ENCODE results near the gene MTOR. TPM values are rescaled to one million over a fixed set of nuclear protein-coding genes. Genes with fewer than 3 reads are reported as not detected.
A peak's percentile ranks its signal among the peaks of the same experiment; 100 is the strongest.

MTOR gene
- total RNA-seq, 1 experiment from 2014 or later = 36.4 TPM

DNA sequence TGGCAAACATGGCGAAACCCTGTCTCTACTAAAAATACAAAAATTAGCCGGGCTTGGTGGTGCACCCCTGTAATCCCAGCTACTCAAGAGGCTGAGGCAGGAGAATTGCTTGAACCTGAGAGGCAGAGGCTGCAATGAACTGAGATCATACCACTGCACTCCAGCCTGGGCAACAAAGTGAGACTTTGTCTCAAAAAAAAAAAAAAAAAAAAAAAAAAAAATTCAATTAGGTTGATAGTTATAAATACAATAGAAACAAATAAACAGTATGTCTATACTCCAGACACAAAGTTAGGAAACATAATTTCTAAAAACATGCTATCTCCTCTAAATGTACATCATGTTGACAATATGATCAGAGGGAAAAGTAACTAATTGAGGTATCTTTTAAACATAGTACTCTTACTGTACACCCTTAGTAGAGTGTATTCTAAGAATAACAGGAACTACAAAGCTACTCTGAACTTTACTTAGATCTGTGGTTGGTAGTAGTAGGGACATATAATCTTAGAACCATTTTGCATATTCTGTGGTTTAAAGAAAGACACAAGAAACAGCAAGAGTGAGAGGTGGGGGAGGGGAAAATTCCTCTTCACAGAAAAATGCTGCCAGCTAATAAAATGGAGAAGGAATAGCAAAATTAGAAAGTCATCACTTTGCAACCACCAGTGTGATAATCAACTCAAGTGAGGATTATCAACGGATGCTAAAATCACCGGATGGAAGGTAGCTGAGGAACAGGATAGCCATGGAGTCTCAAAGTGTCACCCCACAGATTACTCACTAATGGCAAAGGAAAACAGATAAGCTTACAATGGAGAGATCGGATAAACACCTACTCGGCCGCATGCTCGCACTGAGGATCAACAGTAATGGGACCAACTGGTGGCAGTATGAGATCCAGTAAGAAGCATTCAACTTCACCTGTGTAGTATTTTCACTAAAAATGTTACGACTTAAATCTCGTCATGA is 35.0 kb downstream of the MTOR start:
- DNase-seq = peak; percentile 72
- Histone ChIP-seq H3K4me1 (ENCODE audit: low read length) (peaks cover 37% of the 10 kb centered on the region), H3K4me2 (ENCODE audit: low read depth, low read length, poor library complexity, severe bottlenecking) (peak overlapping the region; percentile 63), H3K4me3 (ENCODE audit: low read length) (peak overlapping the region; percentile 48; the same call in 1 of the 2 replicates), H3K9me3 (ENCODE audit: low read length) (no peaks in the 10 kb centered on the region), H3K79me2 (ENCODE audit: low read length) (peaks cover 39% of the 10 kb centered on the region), H3K27ac (ENCODE audit: low read length) (peak overlapping the region; percentile 33; the same call in 1 of the 2 replicates), H3K9ac (ENCODE audit: low read length) (no peak overlapping the region), H3K36me3 (ENCODE audit: insufficient read depth, low read length) (peaks cover 55% of the 10 kb centered on the region), H3K27me3 (ENCODE audit: low read length) (no peaks in the 10 kb centered on the region), H4K20me1 (ENCODE audit: insufficient read depth, low read depth, low read length) (peaks cover 22% of the 10 kb centered on the region), H3K9me2 (replicated peaks; ENCODE audit: insufficient read depth, low read length) (no peaks in the 10 kb centered on the region), H2AFZ (ENCODE audit: low read length) (no peak overlapping the region)

DNA sequence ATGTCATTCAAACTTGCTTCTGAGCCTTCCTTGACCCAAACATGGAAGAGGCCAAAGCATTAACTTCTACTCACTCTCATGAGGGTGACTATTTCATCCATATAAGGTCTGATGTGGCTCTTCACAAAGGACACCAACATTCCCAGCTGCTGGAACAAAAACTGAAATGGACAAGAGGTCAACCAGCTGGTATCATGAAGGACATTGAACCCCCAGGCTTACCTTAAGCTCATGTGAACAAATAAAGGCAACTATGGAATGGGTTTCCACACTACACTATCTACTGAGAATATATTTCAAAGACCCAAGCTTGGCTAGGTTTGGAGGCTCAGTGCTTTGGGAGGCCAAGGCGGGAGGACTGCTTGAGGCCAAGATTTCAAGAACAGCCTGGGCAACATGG is 46.3 kb downstream of the MTOR start:
- no peaks in the 10 kb centered on the region for H3K9me3 ChIP-seq (ENCODE audit: low read length)
- no peak overlapping the region for H3K27ac ChIP-seq (ENCODE audit: low read length)
- H4K20me1 ChIP-seq (ENCODE audit: insufficient read depth, low read depth, low read length) = no peaks in the 10 kb centered on the region
- H3K9ac ChIP-seq (ENCODE audit: low read length) = no peak overlapping the region
- no peak overlapping the region for H2AFZ ChIP-seq (ENCODE audit: low read length)
- peaks cover 9% of the 10 kb centered on the region; the same call in 1 of the 2 replicates for H3K79me2 ChIP-seq (ENCODE audit: low read length)
- no peaks in the 10 kb centered on the region for H3K4me1 ChIP-seq (ENCODE audit: low read length)
- no peaks in the 10 kb centered on the region for H3K27me3 ChIP-seq (ENCODE audit: low read length)
- no peak for DNase-seq
- no peak overlapping the region for H3K4me3 ChIP-seq (ENCODE audit: low read length)
- peaks cover 45% of the 10 kb centered on the region for H3K36me3 ChIP-seq (ENCODE audit: insufficient read depth, low read length)
- H3K9me2 ChIP-seq (replicated peaks; ENCODE audit: insufficient read depth, low read length) = no peaks in the 10 kb centered on the region
- H3K4me2 ChIP-seq (ENCODE audit: low read depth, low read length, poor library complexity, severe bottlenecking) = no peak overlapping the region

DNA sequence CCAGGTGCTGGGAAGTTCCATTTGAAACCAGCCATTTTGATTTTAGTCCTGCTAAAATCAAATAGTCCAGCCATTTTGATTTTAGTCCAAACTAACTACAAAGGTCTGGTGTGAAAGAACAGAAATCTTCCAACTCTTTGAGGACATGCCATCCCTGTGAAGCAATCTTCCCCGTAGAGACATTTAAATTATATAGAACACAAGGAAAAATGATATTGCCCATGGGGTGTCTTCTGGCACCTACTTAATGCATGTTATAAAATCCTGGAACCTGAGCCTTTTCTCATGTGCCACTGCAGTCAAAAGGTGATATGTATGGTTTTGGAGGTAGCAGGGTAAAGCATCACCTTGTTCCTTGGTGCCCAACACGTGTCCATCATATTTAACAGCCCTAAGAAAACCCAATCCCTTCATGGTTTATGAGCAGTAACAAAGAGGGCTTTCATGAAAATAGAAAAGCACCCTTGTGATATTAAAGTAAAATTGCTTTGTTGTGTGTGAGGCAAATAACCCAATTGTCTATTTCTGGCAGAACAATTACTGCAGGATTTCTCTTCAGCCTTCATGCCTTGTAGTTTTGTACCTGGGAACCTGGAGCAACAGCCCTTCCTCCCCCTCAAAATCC is 46.9 kb downstream of the MTOR start:
- H3K27me3 ChIP-seq (ENCODE audit: low read length) = no peaks in the 10 kb centered on the region
- H3K79me2 ChIP-seq (ENCODE audit: low read length) = peaks cover 7% of the 10 kb centered on the region; the same call in 1 of the 2 replicates
- H3K4me3 ChIP-seq (ENCODE audit: low read length) = no peak overlapping the region
- DNase-seq = no peak
- H3K36me3 ChIP-seq (ENCODE audit: insufficient read depth, low read length) = peaks cover 49% of the 10 kb centered on the region
- no peaks in the 10 kb centered on the region for H3K9me2 ChIP-seq (replicated peaks; ENCODE audit: insufficient read depth, low read length)
- H4K20me1 ChIP-seq (ENCODE audit: insufficient read depth, low read depth, low read length) = no peaks in the 10 kb centered on the region
- no peak overlapping the region for H3K9ac ChIP-seq (ENCODE audit: low read length)
- H3K4me1 ChIP-seq (ENCODE audit: low read length) = no peaks in the 10 kb centered on the region
- no peak overlapping the region for H3K27ac ChIP-seq (ENCODE audit: low read length)
- no peaks in the 10 kb centered on the region for H3K9me3 ChIP-seq (ENCODE audit: low read length)
- no peak overlapping the region for H3K4me2 ChIP-seq (ENCODE audit: low read depth, low read length, poor library complexity, severe bottlenecking)
- no peak overlapping the region for H2AFZ ChIP-seq (ENCODE audit: low read length)

DNA sequence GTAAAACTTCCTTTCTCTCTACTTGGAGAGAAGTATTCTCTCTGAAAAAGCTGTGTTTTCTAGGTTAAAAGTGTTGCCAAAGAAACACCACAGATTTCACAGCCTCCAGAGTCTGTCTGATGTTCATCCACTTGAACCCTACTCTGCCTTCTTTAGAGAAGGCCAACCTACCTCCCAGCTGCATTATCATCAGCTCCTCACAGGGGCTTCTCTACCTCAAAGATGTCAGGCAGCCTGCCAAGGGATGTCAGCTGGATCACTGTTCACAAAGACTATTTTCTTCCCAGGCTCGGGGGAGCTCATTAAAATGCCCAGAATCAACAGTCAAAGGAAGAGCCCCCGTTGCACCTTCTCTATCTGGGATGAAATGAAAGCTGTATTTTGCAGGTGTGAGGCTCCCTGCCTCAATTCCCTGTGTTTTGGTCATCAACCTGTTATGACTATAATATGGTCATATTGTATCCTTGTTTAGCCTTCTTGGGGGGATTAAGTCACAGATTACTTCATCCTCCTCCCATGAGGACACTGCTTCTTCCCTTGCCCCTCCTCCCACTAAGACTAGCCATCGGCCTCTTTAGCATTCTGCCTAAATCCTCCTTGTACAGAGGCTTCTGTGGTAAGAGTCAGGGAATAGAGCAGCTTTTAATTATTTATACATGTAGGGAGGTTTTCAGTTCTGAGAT is 47.5 kb downstream of the MTOR start:
- H3K27me3 ChIP-seq (ENCODE audit: low read length) = no peaks in the 10 kb centered on the region
- no peak overlapping the region for H3K4me2 ChIP-seq (ENCODE audit: low read depth, low read length, poor library complexity, severe bottlenecking)
- no peak overlapping the region for H3K4me3 ChIP-seq (ENCODE audit: low read length)
- DNase-seq = no peak
- no peak overlapping the region for H3K27ac ChIP-seq (ENCODE audit: low read length)
- H3K9me3 ChIP-seq (ENCODE audit: low read length) = no peaks in the 10 kb centered on the region
- H3K4me1 ChIP-seq (ENCODE audit: low read length) = no peaks in the 10 kb centered on the region
- H3K9me2 ChIP-seq (replicated peaks; ENCODE audit: insufficient read depth, low read length) = no peaks in the 10 kb centered on the region
- no peaks in the 10 kb centered on the region for H4K20me1 ChIP-seq (ENCODE audit: insufficient read depth, low read depth, low read length)
- H3K9ac ChIP-seq (ENCODE audit: low read length) = no peak overlapping the region
- H3K36me3 ChIP-seq (ENCODE audit: insufficient read depth, low read length) = peaks cover 47% of the 10 kb centered on the region
- H3K79me2 ChIP-seq (ENCODE audit: low read length) = peaks cover 5% of the 10 kb centered on the region; the same call in 1 of the 2 replicates
- no peak overlapping the region for H2AFZ ChIP-seq (ENCODE audit: low read length)

DNA sequence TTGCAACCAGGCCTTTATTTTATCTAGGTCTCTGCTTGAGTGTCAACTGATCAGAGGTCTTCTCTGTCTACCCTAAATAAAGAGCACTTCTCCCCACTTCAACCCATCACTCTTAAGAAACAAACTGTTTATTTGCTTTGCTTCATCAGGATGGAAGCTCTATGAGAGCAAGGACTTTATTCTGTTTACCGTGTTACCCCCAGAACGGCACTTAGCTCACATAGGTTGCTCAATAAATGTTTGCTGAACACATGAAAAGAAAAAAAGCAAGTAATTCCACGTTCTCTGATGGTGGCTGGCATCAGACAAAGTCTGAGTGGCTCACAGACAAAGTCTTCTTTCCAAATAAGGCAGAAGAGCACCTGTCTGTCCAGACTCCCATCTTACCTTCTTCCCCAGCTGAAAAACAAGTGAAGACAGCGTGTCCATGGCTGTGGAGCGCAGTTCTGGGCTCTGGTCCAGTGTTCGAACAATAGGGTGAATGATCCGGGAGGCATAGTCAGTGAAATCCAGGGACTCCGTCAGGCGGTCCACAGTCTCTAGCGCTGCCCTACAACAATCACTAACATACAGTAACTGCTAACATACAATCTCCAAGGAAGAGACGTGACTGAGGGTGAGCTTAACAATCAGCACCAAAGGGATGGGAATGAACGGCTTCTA is 50.3 kb downstream of the MTOR start:
- no peak overlapping the region for H3K4me2 ChIP-seq (ENCODE audit: low read depth, low read length, poor library complexity, severe bottlenecking)
- no peak overlapping the region for H3K9ac ChIP-seq (ENCODE audit: low read length)
- H3K4me3 ChIP-seq (ENCODE audit: low read length) = no peak overlapping the region
- H2AFZ ChIP-seq (ENCODE audit: low read length) = no peak overlapping the region
- H4K20me1 ChIP-seq (ENCODE audit: insufficient read depth, low read depth, low read length) = no peaks in the 10 kb centered on the region
- no peaks in the 10 kb centered on the region for H3K9me2 ChIP-seq (replicated peaks; ENCODE audit: insufficient read depth, low read length)
- no peak for DNase-seq
- no peaks in the 10 kb centered on the region for H3K9me3 ChIP-seq (ENCODE audit: low read length)
- no peaks in the 10 kb centered on the region for H3K4me1 ChIP-seq (ENCODE audit: low read length)
- H3K27me3 ChIP-seq (ENCODE audit: low read length) = no peaks in the 10 kb centered on the region
- H3K27ac ChIP-seq (ENCODE audit: low read length) = no peak overlapping the region
- peaks cover 55% of the 10 kb centered on the region for H3K36me3 ChIP-seq (ENCODE audit: insufficient read depth, low read length)
- no peaks in the 10 kb centered on the region for H3K79me2 ChIP-seq (ENCODE audit: low read length)

DNA sequence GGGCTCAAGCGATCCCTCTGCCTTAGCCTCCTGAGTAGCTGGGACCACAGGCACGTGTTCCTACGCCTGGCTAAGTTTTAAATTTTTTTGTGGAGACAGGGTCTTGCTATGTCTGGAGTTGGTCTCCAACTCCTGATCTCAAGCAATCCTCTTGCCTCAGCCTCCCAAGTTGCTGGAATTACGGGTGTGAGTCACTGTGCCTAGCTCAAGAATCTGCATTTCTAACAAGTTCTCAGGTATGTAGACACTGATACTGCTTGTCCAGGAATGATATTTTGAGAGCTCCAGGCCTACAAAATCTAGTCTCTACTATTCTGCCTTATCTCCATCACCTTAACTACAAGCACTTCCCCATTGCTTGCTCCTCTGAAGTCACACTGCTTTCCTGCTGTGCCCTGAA is 50.9 kb downstream of the MTOR start:
- no peaks in the 10 kb centered on the region for H4K20me1 ChIP-seq (ENCODE audit: insufficient read depth, low read depth, low read length)

DNA sequence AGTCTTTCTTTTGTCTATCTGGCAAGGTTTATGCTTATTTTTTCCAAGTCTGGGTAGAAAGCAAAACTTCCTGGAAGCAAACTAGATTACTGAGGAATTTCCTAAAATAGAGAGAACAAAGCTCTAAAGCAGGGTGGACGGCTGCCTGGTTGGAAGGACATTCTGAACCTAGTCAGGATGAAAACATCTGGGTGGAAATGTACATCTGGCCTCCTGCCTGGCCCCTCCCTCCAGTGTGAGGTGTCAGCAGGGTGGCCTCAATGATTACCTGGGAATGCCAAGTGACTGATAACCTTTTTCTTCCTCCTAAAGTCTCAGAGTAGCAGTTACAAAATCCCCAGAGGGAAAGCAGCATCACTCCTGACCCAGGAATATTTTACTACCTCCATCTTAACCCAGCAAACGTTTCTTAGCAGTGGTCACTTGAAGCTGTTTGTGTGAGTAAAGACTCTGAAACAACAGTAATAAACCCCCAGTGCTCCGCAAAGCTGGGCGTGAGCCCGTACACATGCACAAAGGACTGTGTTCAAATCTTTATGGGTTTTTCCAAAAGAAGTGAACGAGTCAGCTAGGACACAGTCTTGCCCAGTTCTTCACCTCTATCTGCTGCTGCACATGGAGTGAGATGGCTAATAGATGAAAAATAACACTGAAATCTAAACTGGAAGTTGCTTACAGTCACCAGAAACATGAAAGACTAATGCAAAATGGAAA is 54.3 kb downstream of the MTOR start:
- Histone ChIP-seq H3K9ac (ENCODE audit: low read length) (no peak overlapping the region), H3K4me2 (ENCODE audit: low read depth, low read length, poor library complexity, severe bottlenecking) (no peak overlapping the region), H3K27me3 (ENCODE audit: low read length) (no peaks in the 10 kb centered on the region), H3K36me3 (ENCODE audit: insufficient read depth, low read length) (peaks cover 64% of the 10 kb centered on the region), H3K9me2 (replicated peaks; ENCODE audit: insufficient read depth, low read length) (no peaks in the 10 kb centered on the region), H3K9me3 (ENCODE audit: low read length) (no peaks in the 10 kb centered on the region), H3K27ac (ENCODE audit: low read length) (no peak overlapping the region), H2AFZ (ENCODE audit: low read length) (no peak overlapping the region), H4K20me1 (ENCODE audit: insufficient read depth, low read depth, low read length) (no peaks in the 10 kb centered on the region), H3K79me2 (ENCODE audit: low read length) (no peaks in the 10 kb centered on the region), H3K4me3 (ENCODE audit: low read length) (no peak overlapping the region), H3K4me1 (ENCODE audit: low read length) (no peaks in the 10 kb centered on the region)
- DNase-seq = no peak

More for the DNA sequence above, 50.9 kb downstream of the MTOR start:
- DNase-seq = no peak
- H3K27ac ChIP-seq (ENCODE audit: low read length) = no peak overlapping the region
- peaks cover 54% of the 10 kb centered on the region for H3K36me3 ChIP-seq (ENCODE audit: insufficient read depth, low read length)
- no peak overlapping the region for H2AFZ ChIP-seq (ENCODE audit: low read length)
- H3K4me1 ChIP-seq (ENCODE audit: low read length) = no peaks in the 10 kb centered on the region
- no peak overlapping the region for H3K4me3 ChIP-seq (ENCODE audit: low read length)
- no peak overlapping the region for H3K4me2 ChIP-seq (ENCODE audit: low read depth, low read length, poor library complexity, severe bottlenecking)
- no peak overlapping the region for H3K9ac ChIP-seq (ENCODE audit: low read length)
- no peaks in the 10 kb centered on the region for H3K9me2 ChIP-seq (replicated peaks; ENCODE audit: insufficient read depth, low read length)
- H3K9me3 ChIP-seq (ENCODE audit: low read length) = no peaks in the 10 kb centered on the region
- H3K79me2 ChIP-seq (ENCODE audit: low read length) = no peaks in the 10 kb centered on the region
- no peaks in the 10 kb centered on the region for H3K27me3 ChIP-seq (ENCODE audit: low read length)

All from Karpas-422 (cell line).